Measurements from ENCODE around the gene XPO5. TPM values are rescaled to one million over a fixed set of nuclear protein-coding genes. Genes with fewer than 3 reads are reported as not detected.

The XPO5 gene
- total RNA-seq, 1 experiment from 2014 or later: 97.8 TPM

DNA sequence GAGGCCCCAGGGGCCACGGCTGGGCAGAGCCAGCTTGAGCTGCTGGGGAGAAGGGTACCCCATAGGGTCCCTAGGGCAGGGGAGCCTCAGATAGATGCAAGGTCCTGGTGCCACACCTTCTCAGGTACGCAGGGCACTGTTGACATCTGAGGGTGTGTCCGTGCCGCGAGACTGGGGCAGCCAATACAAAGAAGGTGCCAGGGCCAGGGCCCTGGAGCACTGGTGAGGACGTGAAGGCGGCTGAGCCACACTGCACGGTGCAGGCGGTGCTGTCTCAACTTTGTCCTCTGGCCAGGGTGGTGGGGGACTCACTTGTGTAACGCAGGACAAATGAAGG is 65.0 kb downstream of the XPO5 start:
- H3K4me1 Mint-ChIP-seq: peaks cover 31% of the 10 kb centered on the region
- ATAC-seq: no peak
- H3K27ac Mint-ChIP-seq: no peak overlapping the region

More for the DNA sequence above, 65.0 kb downstream of the XPO5 start:
- CTCF ChIA-PET: interaction anchor here (1.0 to 3.1 kb wide), 4 partner anchors 16 to 155 kb away, joined by 3 to 31 read pairs (median 4); no protein-coding TSS in a partner anchor
- Mint-ChIP-seq H3K9me3 (no peaks in the 10 kb centered on the region), H3K4me3 (peak overlapping the region; percentile 66), H3K36me3 (peaks cover 40% of the 10 kb centered on the region), H3K27me3 (ENCODE audit: low read depth) (peaks cover 28% of the 10 kb centered on the region)
- TF ChIP-seq, protein P1, sequence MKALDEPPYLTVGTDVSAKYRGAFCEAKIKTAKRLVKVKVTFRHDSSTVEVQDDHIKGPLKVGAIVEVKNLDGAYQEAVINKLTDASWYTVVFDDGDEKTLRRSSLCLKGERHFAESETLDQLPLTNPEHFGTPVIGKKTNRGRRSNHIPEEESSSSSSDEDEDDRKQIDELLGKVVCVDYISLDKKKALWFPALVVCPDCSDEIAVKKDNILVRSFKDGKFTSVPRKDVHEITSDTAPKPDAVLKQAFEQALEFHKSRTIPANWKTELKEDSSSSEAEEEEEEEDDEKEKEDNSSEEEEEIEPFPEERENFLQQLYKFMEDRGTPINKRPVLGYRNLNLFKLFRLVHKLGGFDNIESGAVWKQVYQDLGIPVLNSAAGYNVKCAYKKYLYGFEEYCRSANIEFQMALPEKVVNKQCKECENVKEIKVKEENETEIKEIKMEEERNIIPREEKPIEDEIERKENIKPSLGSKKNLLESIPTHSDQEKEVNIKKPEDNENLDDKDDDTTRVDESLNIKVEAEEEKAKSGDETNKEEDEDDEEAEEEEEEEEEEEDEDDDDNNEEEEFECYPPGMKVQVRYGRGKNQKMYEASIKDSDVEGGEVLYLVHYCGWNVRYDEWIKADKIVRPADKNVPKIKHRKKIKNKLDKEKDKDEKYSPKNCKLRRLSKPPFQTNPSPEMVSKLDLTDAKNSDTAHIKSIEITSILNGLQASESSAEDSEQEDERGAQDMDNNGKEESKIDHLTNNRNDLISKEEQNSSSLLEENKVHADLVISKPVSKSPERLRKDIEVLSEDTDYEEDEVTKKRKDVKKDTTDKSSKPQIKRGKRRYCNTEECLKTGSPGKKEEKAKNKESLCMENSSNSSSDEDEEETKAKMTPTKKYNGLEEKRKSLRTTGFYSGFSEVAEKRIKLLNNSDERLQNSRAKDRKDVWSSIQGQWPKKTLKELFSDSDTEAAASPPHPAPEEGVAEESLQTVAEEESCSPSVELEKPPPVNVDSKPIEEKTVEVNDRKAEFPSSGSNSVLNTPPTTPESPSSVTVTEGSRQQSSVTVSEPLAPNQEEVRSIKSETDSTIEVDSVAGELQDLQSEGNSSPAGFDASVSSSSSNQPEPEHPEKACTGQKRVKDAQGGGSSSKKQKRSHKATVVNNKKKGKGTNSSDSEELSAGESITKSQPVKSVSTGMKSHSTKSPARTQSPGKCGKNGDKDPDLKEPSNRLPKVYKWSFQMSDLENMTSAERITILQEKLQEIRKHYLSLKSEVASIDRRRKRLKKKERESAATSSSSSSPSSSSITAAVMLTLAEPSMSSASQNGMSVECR (CRISPR knock-in tag; IDR thresholded peaks at IDR 0.05; ENCODE audit: borderline replicate concordance): no peak
- TF ChIP-seq, protein P2, sequence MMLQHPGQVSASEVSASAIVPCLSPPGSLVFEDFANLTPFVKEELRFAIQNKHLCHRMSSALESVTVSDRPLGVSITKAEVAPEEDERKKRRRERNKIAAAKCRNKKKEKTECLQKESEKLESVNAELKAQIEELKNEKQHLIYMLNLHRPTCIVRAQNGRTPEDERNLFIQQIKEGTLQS (CRISPR knock-in tag; conservative IDR thresholded peaks at IDR 0.05): no peak
- TF ChIP-seq NR2C2 (CRISPR knock-in tag; IDR thresholded peaks at IDR 0.05) (no peak), ZNF138 (CRISPR knock-in tag; conservative IDR thresholded peaks at IDR 0.05) (no peak), ZNF396 (CRISPR knock-in tag; IDR thresholded peaks at IDR 0.05; ENCODE audit: borderline replicate concordance) (no peak), ZNF317 (CRISPR knock-in tag; IDR thresholded peaks at IDR 0.05; ENCODE audit: borderline replicate concordance, low read depth) (no peak), TEAD1 (CRISPR knock-in tag; IDR thresholded peaks at IDR 0.05) (no peak), CREM (CRISPR knock-in tag; IDR thresholded peaks at IDR 0.05) (no peak), MXD4 (CRISPR knock-in tag; IDR thresholded peaks at IDR 0.05; ENCODE audit: borderline replicate concordance) (no peak), SOX15 (CRISPR knock-in tag; IDR thresholded peaks at IDR 0.05) (no peak), FOXK1 (CRISPR knock-in tag; IDR thresholded peaks at IDR 0.05) (no peak)
- TF ChIP-seq, protein P3, sequence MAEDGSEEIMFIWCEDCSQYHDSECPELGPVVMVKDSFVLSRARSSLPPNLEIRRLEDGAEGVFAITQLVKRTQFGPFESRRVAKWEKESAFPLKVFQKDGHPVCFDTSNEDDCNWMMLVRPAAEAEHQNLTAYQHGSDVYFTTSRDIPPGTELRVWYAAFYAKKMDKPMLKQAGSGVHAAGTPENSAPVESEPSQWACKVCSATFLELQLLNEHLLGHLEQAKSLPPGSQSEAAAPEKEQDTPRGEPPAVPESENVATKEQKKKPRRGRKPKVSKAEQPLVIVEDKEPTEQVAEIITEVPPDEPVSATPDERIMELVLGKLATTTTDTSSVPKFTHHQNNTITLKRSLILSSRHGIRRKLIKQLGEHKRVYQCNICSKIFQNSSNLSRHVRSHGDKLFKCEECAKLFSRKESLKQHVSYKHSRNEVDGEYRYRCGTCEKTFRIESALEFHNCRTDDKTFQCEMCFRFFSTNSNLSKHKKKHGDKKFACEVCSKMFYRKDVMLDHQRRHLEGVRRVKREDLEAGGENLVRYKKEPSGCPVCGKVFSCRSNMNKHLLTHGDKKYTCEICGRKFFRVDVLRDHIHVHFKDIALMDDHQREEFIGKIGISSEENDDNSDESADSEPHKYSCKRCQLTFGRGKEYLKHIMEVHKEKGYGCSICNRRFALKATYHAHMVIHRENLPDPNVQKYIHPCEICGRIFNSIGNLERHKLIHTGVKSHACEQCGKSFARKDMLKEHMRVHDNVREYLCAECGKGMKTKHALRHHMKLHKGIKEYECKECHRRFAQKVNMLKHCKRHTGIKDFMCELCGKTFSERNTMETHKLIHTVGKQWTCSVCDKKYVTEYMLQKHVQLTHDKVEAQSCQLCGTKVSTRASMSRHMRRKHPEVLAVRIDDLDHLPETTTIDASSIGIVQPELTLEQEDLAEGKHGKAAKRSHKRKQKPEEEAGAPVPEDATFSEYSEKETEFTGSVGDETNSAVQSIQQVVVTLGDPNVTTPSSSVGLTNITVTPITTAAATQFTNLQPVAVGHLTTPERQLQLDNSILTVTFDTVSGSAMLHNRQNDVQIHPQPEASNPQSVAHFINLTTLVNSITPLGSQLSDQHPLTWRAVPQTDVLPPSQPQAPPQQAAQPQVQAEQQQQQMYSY (CRISPR knock-in tag; IDR thresholded peaks at IDR 0.05): no peak
- TF ChIP-seq, protein P4, sequence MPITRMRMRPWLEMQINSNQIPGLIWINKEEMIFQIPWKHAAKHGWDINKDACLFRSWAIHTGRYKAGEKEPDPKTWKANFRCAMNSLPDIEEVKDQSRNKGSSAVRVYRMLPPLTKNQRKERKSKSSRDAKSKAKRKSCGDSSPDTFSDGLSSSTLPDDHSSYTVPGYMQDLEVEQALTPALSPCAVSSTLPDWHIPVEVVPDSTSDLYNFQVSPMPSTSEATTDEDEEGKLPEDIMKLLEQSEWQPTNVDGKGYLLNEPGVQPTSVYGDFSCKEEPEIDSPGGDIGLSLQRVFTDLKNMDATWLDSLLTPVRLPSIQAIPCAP (CRISPR knock-in tag; IDR thresholded peaks at IDR 0.05): no peak
- TF ChIP-seq, protein P5, sequence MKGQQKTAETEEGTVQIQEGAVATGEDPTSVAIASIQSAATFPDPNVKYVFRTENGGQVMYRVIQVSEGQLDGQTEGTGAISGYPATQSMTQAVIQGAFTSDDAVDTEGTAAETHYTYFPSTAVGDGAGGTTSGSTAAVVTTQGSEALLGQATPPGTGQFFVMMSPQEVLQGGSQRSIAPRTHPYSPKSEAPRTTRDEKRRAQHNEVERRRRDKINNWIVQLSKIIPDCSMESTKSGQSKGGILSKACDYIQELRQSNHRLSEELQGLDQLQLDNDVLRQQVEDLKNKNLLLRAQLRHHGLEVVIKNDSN (CRISPR knock-in tag; IDR thresholded peaks at IDR 0.05): no peak
- TF ChIP-seq, protein P6, sequence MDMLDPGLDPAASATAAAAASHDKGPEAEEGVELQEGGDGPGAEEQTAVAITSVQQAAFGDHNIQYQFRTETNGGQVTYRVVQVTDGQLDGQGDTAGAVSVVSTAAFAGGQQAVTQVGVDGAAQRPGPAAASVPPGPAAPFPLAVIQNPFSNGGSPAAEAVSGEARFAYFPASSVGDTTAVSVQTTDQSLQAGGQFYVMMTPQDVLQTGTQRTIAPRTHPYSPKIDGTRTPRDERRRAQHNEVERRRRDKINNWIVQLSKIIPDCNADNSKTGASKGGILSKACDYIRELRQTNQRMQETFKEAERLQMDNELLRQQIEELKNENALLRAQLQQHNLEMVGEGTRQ (CRISPR knock-in tag; IDR thresholded peaks at IDR 0.05): no peak
- POLR2A ChIA-PET: interaction anchor here (1.1 to 1.4 kb wide), 3 partner anchors 19 to 582 kb away, joined by 3 to 4 read pairs (median 3); partner anchors contain the start of genes CNPY3 and CUL9
- DNase-seq (ENCODE audit: low spot score): no peak

Measured in WTC11 (cell line).